Activated T-cell treated with anti-CD3 and anti-CD28 coated beads, Interleukin-2, amount 50 U/mL, for 72 hours (primary cell): ENCODE data around the gene CHRD. TPM values are rescaled to one million over a fixed set of nuclear protein-coding genes. Genes with fewer than 3 reads are reported as not detected.
"Not testable (repeated sequence)": the region's sequence is repeated elsewhere in the genome, so short reads cannot be mapped to it uniquely, and the experiment has no call there.

Experiments used
- ATAC-seq, 2 donors: fragments of 150-1000 bp; cut with Tn5 transposase; replicated peaks in 1 of 2; 2 replicates each; pipeline ENCODE4 v1.10.0; 2021; ENCODE audit warnings: moderate library complexity in 2 of 2, mild to moderate bottlenecking in 1 of 2
- DNase-seq, 2 donors: peaks; one replicate each; pipeline ENCODE4 v3.0.0; 2021 to 2022; ENCODE audit warnings: mixed read lengths in 1 of 2
- H3K27ac Mint-ChIP-seq: one replicate; pipeline ENCODE4 v1.8.0; 2022; ENCODE audit warnings: mild to moderate bottlenecking, moderate library complexity, mixed read lengths
- H3K27me3 Mint-ChIP-seq: one replicate; pipeline ENCODE4 v1.8.0; 2022; ENCODE audit warnings: low read depth, mixed read lengths
- H3K36me3 Mint-ChIP-seq, 2 donors: one replicate each; pipeline ENCODE4 v1.8.0; 2022; ENCODE audit warnings: mixed read lengths in 2 of 2, mild to moderate bottlenecking in 1 of 2; ENCODE audit not compliant: insufficient read depth in 2 of 2
- H3K4me1 Mint-ChIP-seq: one replicate; pipeline ENCODE4 v1.8.0; 2022; ENCODE audit warnings: low read depth, mixed read lengths
- H3K4me3 Mint-ChIP-seq, 2 donors: one replicate each; pipeline ENCODE4 v1.8.0; 2022; ENCODE audit warnings: mild to moderate bottlenecking in 2 of 2, mixed read lengths in 2 of 2, moderate library complexity in 2 of 2
- H3K9me3 Mint-ChIP-seq, 2 donors: one replicate each; pipeline ENCODE4 v1.8.0; 2022; ENCODE audit warnings: mixed read lengths in 2 of 2
- total RNA-seq, 2 donors: library from RNA; stranded (reverse); gene quantifications; one replicate each; pipeline ENCODE4 v1.2.3, GENCODE V29; 2022

Gene CHRD
- total RNA-seq, 2 donors from 2014 or later: 0.19 TPM; not detected in 1

DNA sequence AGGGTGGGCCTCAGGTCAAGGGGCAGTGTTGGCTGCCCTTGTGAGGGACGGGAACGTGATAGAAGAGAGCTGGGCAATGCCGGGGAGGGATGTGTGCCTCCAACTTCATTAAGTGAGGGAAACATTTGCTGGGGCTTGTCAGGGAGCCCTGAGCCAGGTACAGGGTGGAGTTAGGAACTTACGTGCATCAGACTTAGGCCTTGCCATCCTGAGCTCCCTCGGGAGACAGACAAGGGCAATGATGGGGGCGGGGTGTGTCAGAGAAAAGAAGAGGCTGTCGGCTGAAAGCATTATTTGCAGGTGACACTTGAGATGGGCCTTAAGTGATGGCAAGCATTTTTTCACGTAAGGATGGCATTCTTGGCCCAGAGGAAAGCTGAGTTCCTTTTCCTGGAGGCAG lies 40.9 kb upstream of the CHRD start:
- Mint-ChIP-seq H3K4me3 (peak overlapping the region in 1 of 2 donors; percentile 18), H3K9me3 (no peaks in the 10 kb centered on the region), H3K4me1 (peaks cover 37% of the 10 kb centered on the region), H3K36me3 (peaks cover 2 to 4% of the 10 kb centered on the region in 2 donors), H3K27ac (no peak overlapping the region), H3K27me3 (no peaks in the 10 kb centered on the region)
- no peak for DNase-seq
- ATAC-seq: no peak

DNA sequence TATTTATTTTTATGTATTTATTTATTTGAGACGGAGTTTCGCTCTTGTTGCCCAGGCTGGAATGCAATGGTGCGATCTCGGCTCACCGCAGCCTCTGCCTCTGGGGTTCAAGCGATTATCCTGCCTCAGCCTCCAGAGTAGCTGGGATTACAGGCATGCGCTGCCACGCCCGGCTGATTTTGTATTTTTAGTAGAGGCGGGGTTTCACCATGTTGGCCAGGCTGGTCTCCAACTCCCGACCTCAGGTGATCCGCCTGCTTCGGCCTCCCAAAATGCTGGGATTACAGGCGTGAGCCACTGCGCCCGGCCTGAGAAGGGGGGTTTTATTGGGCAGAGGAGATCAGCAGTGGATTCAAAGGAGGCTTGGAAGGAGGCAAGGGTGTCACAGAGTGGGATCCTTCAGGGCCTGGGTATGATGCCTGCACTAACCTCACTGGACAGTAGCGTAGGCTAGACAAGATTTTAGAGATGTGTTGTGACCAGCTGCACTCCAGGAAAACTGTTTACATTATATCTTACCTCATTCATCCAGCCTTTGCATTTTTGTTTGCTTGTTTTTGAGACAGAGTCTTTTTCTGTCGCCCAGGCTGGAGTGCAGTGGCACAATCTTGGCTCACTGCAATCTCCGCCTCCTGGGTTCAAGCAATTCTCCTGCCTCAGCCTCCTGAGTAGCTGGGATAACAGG lies 40.3 kb upstream of the CHRD start:
- DNase-seq, H3K27ac Mint-ChIP-seq, H3K27me3 Mint-ChIP-seq, H3K9me3 Mint-ChIP-seq, H3K36me3 Mint-ChIP-seq, H3K4me3 Mint-ChIP-seq, ATAC-seq: not testable (repeated sequence)
- peaks cover 31% of the 10 kb centered on the region for H3K4me1 Mint-ChIP-seq

DNA sequence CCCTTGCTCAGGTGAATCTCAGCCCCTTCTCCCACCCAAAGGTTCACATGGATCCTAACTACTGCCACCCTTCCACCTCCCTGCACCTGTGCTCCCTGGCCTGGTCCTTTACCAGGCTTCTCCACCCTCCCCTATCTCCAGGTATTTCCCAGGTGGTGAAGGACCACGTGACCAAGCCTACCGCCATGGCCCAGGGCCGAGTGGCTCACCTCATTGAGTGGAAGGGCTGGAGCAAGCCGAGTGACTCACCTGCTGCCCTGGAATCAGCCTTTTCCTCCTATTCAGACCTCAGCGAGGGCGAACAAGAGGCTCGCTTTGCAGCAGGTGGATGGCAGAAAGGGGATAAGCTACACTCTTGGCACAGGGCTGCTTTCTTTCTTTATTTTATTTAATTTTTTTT lies 37.9 kb upstream of the CHRD start:
- peaks cover 15% of the 10 kb centered on the region for H3K4me1 Mint-ChIP-seq

DNA sequence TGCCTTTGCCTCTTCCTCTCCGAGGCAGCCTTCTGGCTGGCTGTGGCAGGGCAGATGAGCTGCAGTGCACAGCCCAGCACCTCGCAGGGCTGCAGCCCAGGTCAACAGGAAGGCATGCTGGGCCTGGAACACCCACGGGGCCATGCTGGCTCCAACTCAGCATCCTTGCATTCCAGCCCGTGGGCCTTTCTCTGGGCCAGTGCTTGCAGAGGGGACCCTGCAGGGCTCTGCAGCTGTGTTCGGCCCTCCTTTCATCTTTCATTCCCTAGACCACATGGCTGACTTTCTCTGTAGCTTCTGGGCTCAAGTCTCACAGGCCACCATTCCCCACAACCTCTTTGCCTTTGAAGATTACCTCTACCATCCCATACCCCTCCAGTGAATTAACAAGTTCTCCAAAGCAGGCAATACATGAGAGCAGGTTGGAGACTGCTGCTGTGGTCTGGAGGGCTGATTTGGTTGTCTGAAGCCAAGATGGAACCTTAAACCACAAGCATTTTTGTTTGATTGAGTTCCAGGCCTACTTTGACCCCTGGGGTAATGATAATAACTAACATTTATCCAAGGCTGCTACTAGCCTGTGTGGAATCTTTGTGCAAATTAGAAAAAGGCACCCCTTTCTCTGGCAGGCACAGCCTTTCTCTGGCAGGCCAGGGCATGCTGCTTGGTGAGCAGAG lies 36.5 kb upstream of the CHRD start:
- Mint-ChIP-seq H3K9me3 (no peaks in the 10 kb centered on the region), H3K27me3 (no peaks in the 10 kb centered on the region), H3K27ac (no peak overlapping the region), H3K4me3 (no peak overlapping the region), H3K4me1 (peaks cover 5% of the 10 kb centered on the region), H3K36me3 (peaks cover 0 to 1% of the 10 kb centered on the region in 2 donors)
- ATAC-seq (no peak), DNase-seq (no peak)

More for the DNA sequence above, 37.9 kb upstream of the CHRD start:
- H3K27ac Mint-ChIP-seq: no peak overlapping the region
- DNase-seq: no peak
- H3K36me3 Mint-ChIP-seq: peaks cover 0 to 1% of the 10 kb centered on the region in 2 donors
- H3K27me3 Mint-ChIP-seq: no peaks in the 10 kb centered on the region
- H3K4me3 Mint-ChIP-seq: no peak overlapping the region
- H3K9me3 Mint-ChIP-seq: no peaks in the 10 kb centered on the region
- ATAC-seq: no peak

DNA sequence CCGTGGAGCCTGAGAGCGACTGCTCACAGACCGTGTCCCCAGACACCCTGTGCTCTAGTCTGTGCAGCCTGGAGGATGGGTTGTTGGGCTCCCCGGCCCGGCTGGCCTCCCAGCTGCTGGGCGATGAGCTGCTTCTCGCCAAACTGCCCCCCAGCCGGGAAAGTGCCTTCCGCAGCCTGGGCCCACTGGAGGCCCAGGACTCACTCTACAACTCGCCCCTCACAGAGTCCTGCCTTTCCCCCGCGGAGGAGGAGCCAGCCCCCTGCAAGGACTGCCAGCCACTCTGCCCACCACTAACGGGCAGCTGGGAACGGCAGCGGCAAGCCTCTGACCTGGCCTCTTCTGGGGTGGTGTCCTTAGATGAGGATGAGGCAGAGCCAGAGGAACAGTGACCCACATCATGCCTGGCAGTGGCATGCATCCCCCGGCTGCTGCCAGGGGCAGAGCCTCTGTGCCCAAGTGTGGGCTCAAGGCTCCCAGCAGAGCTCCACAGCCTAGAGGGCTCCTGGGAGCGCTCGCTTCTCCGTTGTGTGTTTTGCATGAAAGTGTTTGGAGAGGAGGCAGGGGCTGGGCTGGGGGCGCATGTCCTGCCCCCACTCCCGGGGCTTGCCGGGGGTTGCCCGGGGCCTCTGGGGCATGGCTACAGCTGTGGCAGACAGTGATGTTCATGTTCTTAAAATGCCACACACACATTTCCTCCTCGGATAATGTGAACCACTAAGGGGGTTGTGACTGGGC lies 35.1 kb upstream of the CHRD start:
- DNase-seq (no peak), ATAC-seq (no peak)
- H3K4me3 Mint-ChIP-seq: no peak overlapping the region
- H3K4me1 Mint-ChIP-seq: peaks cover 5% of the 10 kb centered on the region
- H3K27me3 Mint-ChIP-seq: no peaks in the 10 kb centered on the region
- peaks cover 0 to 1% of the 10 kb centered on the region in 2 donors for H3K36me3 Mint-ChIP-seq
- H3K9me3 Mint-ChIP-seq: no peaks in the 10 kb centered on the region
- no peak overlapping the region for H3K27ac Mint-ChIP-seq

DNA sequence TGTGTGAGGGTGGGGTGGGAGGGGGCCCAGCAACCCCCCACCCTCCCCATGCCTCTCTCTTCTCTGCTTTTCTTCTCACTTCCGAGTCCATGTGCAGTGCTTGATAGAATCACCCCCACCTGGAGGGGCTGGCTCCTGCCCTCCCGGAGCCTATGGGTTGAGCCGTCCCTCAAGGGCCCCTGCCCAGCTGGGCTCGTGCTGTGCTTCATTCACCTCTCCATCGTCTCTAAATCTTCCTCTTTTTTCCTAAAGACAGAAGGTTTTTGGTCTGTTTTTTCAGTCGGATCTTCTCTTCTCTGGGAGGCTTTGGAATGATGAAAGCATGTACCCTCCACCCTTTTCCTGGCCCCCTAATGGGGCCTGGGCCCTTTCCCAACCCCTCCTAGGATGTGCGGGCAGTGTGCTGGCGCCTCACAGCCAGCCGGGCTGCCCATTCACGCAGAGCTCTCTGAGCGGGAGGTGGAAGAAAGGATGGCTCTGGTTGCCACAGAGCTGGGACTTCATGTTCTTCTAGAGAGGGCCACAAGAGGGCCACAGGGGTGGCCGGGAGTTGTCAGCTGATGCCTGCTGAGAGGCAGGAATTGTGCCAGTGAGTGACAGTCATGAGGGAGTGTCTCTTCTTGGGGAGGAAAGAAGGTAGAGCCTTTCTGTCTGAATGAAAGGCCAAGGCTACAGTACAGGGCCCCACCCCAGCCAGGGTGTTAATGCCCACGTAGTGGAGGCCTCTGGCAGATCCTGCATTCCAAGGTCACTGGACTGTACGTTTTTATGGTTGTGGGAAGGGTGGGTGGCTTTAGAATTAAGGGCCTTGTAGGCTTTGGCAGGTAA lies 34.3 kb upstream of the CHRD start:
- no peak for DNase-seq
- no peak overlapping the region for H3K4me3 Mint-ChIP-seq
- H3K36me3 Mint-ChIP-seq: peaks cover 0 to 1% of the 10 kb centered on the region in 2 donors
- H3K9me3 Mint-ChIP-seq: no peaks in the 10 kb centered on the region
- no peak overlapping the region for H3K27ac Mint-ChIP-seq
- H3K27me3 Mint-ChIP-seq: no peaks in the 10 kb centered on the region
- H3K4me1 Mint-ChIP-seq: peaks cover 5% of the 10 kb centered on the region
- ATAC-seq: peak in 1 of 2 donors; percentile 29

DNA sequence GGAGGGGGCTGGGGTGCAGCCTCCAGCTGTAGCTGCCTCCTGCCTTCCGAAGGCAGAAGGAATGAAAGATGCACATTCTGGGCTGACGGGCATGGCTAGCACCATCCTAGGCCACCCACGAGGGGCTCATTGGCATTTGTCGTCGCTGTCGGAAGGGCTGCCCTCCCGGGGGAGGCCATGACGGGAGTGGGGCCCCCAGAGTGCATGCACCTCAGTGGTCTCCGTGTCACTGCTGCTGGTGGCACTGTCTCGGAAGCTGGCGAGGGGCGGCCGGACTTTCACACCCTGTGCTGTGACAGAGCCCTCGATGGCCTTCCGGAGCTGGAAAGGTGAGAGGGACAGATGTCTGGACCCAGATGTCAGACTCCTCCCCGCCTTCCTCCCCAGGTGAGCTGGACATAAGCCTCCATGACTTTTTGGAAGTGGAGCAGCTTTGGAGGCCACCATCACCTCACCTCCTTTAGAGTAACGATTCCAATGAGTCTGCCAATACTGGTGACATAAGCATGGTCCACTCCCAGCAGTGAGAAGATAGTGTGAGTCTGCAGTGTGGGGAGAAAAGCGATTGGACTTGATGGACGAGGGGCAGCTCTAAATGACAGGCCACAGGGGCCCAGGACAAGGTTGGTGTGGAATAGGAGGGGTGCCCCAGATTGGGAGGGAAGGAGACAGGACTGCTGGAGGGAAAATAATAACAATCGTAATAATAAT lies 33.2 kb upstream of the CHRD start:
- Mint-ChIP-seq H3K4me1 (peaks cover 5% of the 10 kb centered on the region), H3K27ac (no peak overlapping the region), H3K4me3 (no peak overlapping the region), H3K9me3 (no peaks in the 10 kb centered on the region), H3K27me3 (no peaks in the 10 kb centered on the region), H3K36me3 (peaks cover 0 to 1% of the 10 kb centered on the region in 2 donors)
- no peak for ATAC-seq
- DNase-seq: no peak

DNA sequence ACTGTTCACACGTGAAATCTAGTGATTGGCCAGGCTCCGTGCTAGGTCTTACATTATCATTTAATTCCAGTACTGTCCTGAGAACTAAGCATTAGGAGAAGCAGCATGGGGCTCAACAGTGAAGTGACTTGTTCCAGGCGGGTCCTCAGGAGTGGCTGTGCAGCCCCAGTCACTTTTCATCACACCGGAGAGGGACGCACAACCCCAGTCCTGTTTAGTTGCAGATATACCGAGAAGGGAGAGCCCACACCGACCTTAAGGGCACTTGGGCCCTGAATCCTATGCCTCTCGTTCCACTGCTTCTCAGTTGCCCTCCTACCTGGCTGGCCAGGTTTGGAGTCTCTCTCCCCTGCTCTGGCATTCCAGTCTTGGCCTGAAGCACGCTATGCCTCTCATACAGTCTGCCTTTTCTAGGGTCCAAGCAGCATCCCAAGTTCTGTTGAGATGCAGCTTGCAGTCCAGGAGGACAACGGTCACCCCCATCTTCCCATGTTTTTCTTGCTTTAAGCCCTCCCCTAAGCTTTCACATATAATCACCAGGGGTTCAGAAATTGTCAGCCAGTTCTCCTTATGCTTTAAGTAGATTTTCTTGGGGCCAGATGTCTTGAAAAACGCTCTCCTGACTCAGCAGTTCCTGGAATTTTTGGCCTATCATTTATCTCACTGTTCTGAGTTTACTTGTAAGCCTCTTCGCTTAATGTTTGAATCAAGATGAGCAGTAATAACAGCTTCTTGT lies 32.4 kb upstream of the CHRD start:
- H3K4me1 Mint-ChIP-seq: peaks cover 5% of the 10 kb centered on the region
- no peak overlapping the region for H3K27ac Mint-ChIP-seq
- no peak for DNase-seq
- no peak for ATAC-seq
- no peaks in the 10 kb centered on the region for H3K27me3 Mint-ChIP-seq
- peaks cover 0 to 1% of the 10 kb centered on the region in 2 donors for H3K36me3 Mint-ChIP-seq
- no peaks in the 10 kb centered on the region for H3K9me3 Mint-ChIP-seq
- no peak overlapping the region for H3K4me3 Mint-ChIP-seq

DNA sequence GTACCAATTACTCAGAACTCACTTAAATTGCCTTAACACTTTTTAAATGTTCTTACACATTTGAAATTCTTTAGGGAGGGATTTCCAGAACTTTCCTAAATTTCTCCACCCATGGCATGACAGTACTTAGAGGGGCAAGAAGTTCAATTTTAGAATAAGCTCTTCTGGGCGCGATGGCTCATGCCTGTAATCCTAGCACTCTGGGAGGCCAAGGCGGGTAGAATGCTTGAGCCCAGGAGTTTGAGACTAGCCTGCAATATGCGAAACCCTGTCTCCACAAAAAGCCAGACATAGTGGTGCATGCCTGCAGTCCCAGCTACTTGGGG lies 31.8 kb upstream of the CHRD start:
- peaks cover 5% of the 10 kb centered on the region for H3K4me1 Mint-ChIP-seq
- H3K27me3 Mint-ChIP-seq: no peaks in the 10 kb centered on the region
- H3K27ac Mint-ChIP-seq: no peak overlapping the region
- no peak for DNase-seq
- no peaks in the 10 kb centered on the region for H3K9me3 Mint-ChIP-seq
- H3K36me3 Mint-ChIP-seq: peaks cover 0 to 1% of the 10 kb centered on the region in 2 donors
- no peak for ATAC-seq
- no peak overlapping the region for H3K4me3 Mint-ChIP-seq

DNA sequence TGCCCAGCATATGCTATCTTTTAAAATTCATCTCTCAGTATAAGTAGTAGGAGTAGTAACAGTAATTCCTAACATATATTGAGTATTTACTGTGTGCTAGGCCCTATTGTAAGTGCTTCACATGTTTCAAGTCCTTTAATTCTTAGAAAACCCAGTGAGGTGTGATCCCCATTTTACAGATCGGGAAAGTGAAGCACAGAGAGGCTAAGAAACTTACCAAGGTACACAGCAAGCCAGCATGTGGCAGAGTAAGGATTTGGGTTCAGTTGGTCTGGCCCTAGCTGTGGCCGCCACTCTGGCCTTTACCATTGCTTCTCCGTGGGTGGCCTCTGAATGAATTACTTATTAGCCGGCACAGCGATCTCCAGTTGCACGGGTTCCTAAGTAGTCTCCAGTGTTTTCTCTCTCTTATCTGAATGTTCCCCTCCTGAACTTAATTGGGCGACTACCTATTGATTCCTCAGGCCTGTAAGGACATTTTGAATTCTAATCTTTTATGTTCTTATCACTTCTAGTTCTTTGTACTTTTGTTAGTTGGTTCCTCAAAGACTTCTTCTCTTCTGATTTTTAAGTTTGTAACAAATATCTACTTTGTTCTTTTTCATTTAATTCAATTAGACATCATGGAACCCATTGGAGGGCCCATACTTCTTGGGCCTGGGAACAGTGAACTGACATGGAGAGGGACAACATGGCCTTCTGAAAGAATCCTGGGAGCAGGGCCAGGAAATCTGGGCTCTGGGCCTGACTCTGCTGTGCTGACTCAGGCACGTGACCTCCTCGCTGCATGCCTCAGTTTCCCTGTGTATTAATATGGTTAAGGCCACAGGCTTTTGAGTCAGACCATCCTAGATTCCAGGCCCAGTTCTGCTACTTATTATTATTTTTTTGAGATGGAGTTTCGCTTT lies 30.0 kb upstream of the CHRD start:
- DNase-seq (no peak), ATAC-seq (no peak)
- no peaks in the 10 kb centered on the region for H3K9me3 Mint-ChIP-seq
- H3K27me3 Mint-ChIP-seq: no peaks in the 10 kb centered on the region
- peaks cover 5% of the 10 kb centered on the region for H3K4me1 Mint-ChIP-seq
- no peak overlapping the region for H3K4me3 Mint-ChIP-seq
- peaks cover 0 to 1% of the 10 kb centered on the region in 2 donors for H3K36me3 Mint-ChIP-seq
- H3K27ac Mint-ChIP-seq: peak overlapping the region; percentile 25

DNA sequence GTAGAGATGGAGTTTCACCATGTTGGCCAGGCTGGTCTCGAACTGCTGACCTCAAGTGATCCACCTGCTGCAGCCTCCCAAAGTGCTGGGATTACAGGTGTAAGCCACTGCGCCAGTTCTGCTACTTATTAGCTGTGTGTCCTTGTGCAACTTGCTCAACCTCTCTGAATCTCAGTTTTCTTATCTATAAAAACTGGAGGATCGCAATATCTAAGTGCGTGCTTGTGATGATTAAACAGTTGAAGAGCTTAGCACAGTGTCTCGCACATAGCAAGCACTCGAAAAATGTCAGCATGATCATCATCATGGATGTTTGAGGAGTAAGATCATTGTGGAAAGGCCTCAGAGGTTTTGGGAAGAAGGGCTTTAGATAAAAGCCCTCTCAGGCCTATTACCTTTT lies 29.2 kb upstream of the CHRD start:
- Mint-ChIP-seq H3K9me3 (no peaks in the 10 kb centered on the region), H3K36me3 (no peaks in the 10 kb centered on the region), H3K4me1 (peaks cover 5% of the 10 kb centered on the region), H3K27ac (no peak overlapping the region), H3K4me3 (no peak overlapping the region), H3K27me3 (no peaks in the 10 kb centered on the region)
- no peak for ATAC-seq
- DNase-seq: no peak
